SK-N-SH (cell line): ENCODE results near the gene CLDN14. TPM values are rescaled to one million over a fixed set of nuclear protein-coding genes. Genes with fewer than 3 reads are reported as not detected.

ENCODE experiments used
- CTCF ChIA-PET: fragments of 300-600, 350-600 bp; formaldehyde crosslinking; extraction: SDS; loops from one replicate; lab custom pipeline; 2021; lab: Yijun Ruan, JAX
- POLR2A ChIA-PET: fragments of 350-600 bp; sonication (Branson Sonifier 250); formaldehyde crosslinking; extraction: SDS; loops from one replicate; lab custom pipeline; 2020; ENCODE audit warnings: antibody characterized with exemption, inconsistent platforms; lab: Yijun Ruan, JAX
- DNase-seq: peaks from one replicate; pipeline ENCODE4 v3.0.0; 2012
- H2AFZ ChIP-seq: fragments of 200-600 bp; sonication (generic); 2 replicates; pipeline ENCODE4 v1.8.1; 2016; ENCODE audit warnings: antibody characterized with exemption, mild to moderate bottlenecking, low read depth
- H3F3A ChIP-seq: fragments of 200-600 bp; sonication (generic); replicated peaks from 2 replicates; pipeline ENCODE3; 2016; ENCODE audit warnings: antibody characterized with exemption, mild to moderate bottlenecking; ENCODE audit not compliant: insufficient read depth
- H3K27ac ChIP-seq, 2 experiments: fragments of 200-500 bp in 1 of 2; fragments of 200-600 bp in 1 of 2; sonication (Bioruptor generic) in 1 of 2; sonication (generic), shearing (Covaris generic) in 1 of 2; 2 replicates each; pipeline versions ENCODE4 v1.5.1 to v1.6.1; 2014 to 2016; ENCODE audit warnings: low read depth in 2 of 2, inconsistent platforms in 1 of 2, low read length in 1 of 2, mild to moderate bottlenecking in 1 of 2, mixed read lengths in 1 of 2
- H3K27me3 ChIP-seq: fragments of 200-600 bp; sonication (generic), shearing (Covaris generic); 2 replicates; pipeline ENCODE4 v1.6.1; 2016; ENCODE audit warnings: mixed run types; ENCODE audit not compliant: insufficient read depth
- H3K36me3 ChIP-seq, 2 experiments: fragments of 200-500 bp in 1 of 2; fragments of 200-600 bp in 1 of 2; sonication (Bioruptor generic) in 1 of 2; sonication (generic) in 1 of 2; replicated peaks in 1 of 2; 2 replicates each; pipeline versions ENCODE3 to v1.5.1; 2014 to 2016; ENCODE audit warnings: low read length in 1 of 2, mild to moderate bottlenecking in 1 of 2; ENCODE audit not compliant: insufficient read depth in 2 of 2, control insufficient read depth in 1 of 2
- H3K4me1 ChIP-seq, 2 experiments: fragments of 200-500 bp in 1 of 2; fragments of 200-600 bp in 1 of 2; sonication (Bioruptor generic) in 1 of 2; sonication (generic), shearing (Covaris generic) in 1 of 2; 2 replicates each; pipeline versions ENCODE4 v1.5.1 to v1.6.1; 2014 to 2016; ENCODE audit warnings: low read depth in 1 of 2, low read length in 1 of 2, mixed run types in 1 of 2; ENCODE audit not compliant: insufficient read depth in 2 of 2, control insufficient read depth in 1 of 2
- H3K4me2 ChIP-seq: fragments of 200-600 bp; sonication (generic), shearing (Covaris generic); 2 replicates; pipeline ENCODE4 v1.6.1; 2017; ENCODE audit warnings: mixed run types
- H3K4me3 ChIP-seq, 2 experiments: fragments of 200-500 bp in 1 of 2; fragments of 200-600 bp in 1 of 2; sonication (Bioruptor generic) in 1 of 2; sonication (generic), shearing (Covaris generic) in 1 of 2; 2 replicates each; pipeline versions ENCODE4 v1.5.1 to v1.8.1; 2014 to 2016; ENCODE audit warnings: low read depth in 2 of 2, inconsistent platforms in 1 of 2, low read length in 1 of 2, mild to moderate bottlenecking in 1 of 2, mixed read lengths in 1 of 2, moderate library complexity in 1 of 2
- H3K79me2 ChIP-seq: fragments of 200-600 bp; sonication (generic); 2 replicates; pipeline ENCODE4 v1.8.1; 2017; ENCODE audit warnings: mild to moderate bottlenecking; ENCODE audit not compliant: insufficient read depth
- H3K9ac ChIP-seq: fragments of 200-600 bp; sonication (generic); 2 replicates; pipeline ENCODE4 v1.6.1; 2017; ENCODE audit warnings: mixed run types
- H3K9me2 ChIP-seq: fragments of 200-600 bp; sonication (generic); 2 replicates; pipeline ENCODE4 v1.6.1; 2017; ENCODE audit warnings: mixed run types
- H3K9me3 ChIP-seq: fragments of 200-600 bp; sonication (generic); 2 replicates; pipeline ENCODE4 v1.6.1; 2017; ENCODE audit warnings: mixed run types, mild to moderate bottlenecking, moderate library complexity
- H4K20me1 ChIP-seq: fragments of 200-600 bp; sonication (generic); 2 replicates; pipeline ENCODE4 v1.6.1; 2017; ENCODE audit warnings: mild to moderate bottlenecking, mixed run types; ENCODE audit not compliant: insufficient read depth
- EP300 ChIP-seq, 2 experiments: IDR thresholded peaks; 2 replicates each; pipeline versions ENCODE4 v1.4.0 to v1.6.1; 2012; ENCODE audit warnings: borderline replicate concordance in 1 of 2, low read depth in 1 of 2, low read length in 1 of 2
- FOSL2 ChIP-seq: IDR thresholded peaks from 2 replicates; pipeline ENCODE4 v1.4.0; 2012; ENCODE audit warnings: low read depth, mild to moderate bottlenecking, moderate library complexity, borderline replicate concordance
- FOXJ3 ChIP-seq: sonication (generic); formaldehyde crosslinking; IDR thresholded peaks from 2 replicates; pipeline ENCODE4 v1.5.1; 2020; ENCODE audit warnings: mild to moderate bottlenecking, missing genetic modification reagents
- FOXM1 ChIP-seq: IDR thresholded peaks from 2 replicates; pipeline ENCODE4 v1.4.0; 2012; ENCODE audit warnings: low read depth, mild to moderate bottlenecking
- GABPA ChIP-seq: IDR thresholded peaks from 2 replicates; pipeline ENCODE4 v1.4.0; 2012; ENCODE audit warnings: low read depth, mild to moderate bottlenecking
- GATA2 ChIP-seq: sonication (generic); formaldehyde crosslinking; IDR thresholded peaks from 2 replicates; pipeline ENCODE4 v1.5.0; 2020; ENCODE audit warnings: mild to moderate bottlenecking, missing genetic modification reagents
- MXI1 ChIP-seq: IDR thresholded peaks from 2 replicates; pipeline ENCODE4 v1.6.1; 2012; ENCODE audit warnings: mild to moderate bottlenecking, low read depth, low read length, improper control_type of control experiment
- POLR2AphosphoS5 ChIP-seq: IDR thresholded peaks from 2 replicates; pipeline ENCODE4 v1.6.1; 2012; ENCODE audit warnings: low read depth, low read length
- RCOR1 ChIP-seq: fragments of 150-350 bp; IDR thresholded peaks from 2 replicates; pipeline ENCODE4 v1.6.1; 2017; ENCODE audit warnings: antibody characterized with exemption, low read length
- SMC3 ChIP-seq: IDR thresholded peaks from 2 replicates; pipeline ENCODE4 v1.6.1; 2012; ENCODE audit warnings: low read depth, low read length, improper control_type of control experiment
- TAF1 ChIP-seq: IDR thresholded peaks from 2 replicates; pipeline ENCODE4 v1.6.1; 2012; ENCODE audit warnings: low read depth, mild to moderate bottlenecking, low read length, moderate library complexity, borderline replicate concordance
- TEAD4 ChIP-seq: IDR thresholded peaks from 2 replicates; pipeline ENCODE4 v1.4.0; 2012; ENCODE audit warnings: mild to moderate bottlenecking, borderline replicate concordance; ENCODE audit not compliant: insufficient read depth
- ZBTB33 ChIP-seq: IDR thresholded peaks from 2 replicates; pipeline ENCODE4 v1.4.0; 2012; ENCODE audit warnings: low read depth, borderline replicate concordance
- WGBS: methylation state at CpG from one replicate; pipeline ENCODE4 v1.1.6; 2017; ENCODE audit warnings: low lambda C conversion rate; 5-methylcytosine and 5-hydroxymethylcytosine counted together
- polyA plus RNA-seq, 3 experiments: library from polyadenylated mRNA; depleted of rRNA; stranded (reverse); fragments of >200 nt; gene quantifications; 2 replicates each; pipeline ENCODE4 v1.2.3, GENCODE V29; 2012
- TF ChIP-seq, protein P1 (sequence below): IDR thresholded peaks from 2 replicates; pipeline ENCODE4; 2012
- TF ChIP-seq, protein P2 (sequence below): IDR thresholded peaks from 2 replicates; pipeline ENCODE4 v1.6.1; 2012; ENCODE audit warnings: mild to moderate bottlenecking, low read depth, low read length, moderate library complexity

CLDN14 gene
- polyA plus RNA-seq, 1 of the 3 experiments (the other 2 are of a cell fraction), result not detected

GRCh38 chr21:36489776-36490165 is 9.8 kb upstream of the CLDN14 start:
- H2AFZ ChIP-seq, result no peak overlapping the region
- WGBS, result 91% methylated on average over 7 of the region's 7 CpGs

More at GRCh38 chr21:36489776-36490165, 9.8 kb upstream of the CLDN14 start:
- H3K27ac ChIP-seq, result no peak overlapping the region
- no peaks in the 10 kb centered on the region for H3K9me2 ChIP-seq
- TF ChIP-seq GABPA (no peak), FOXM1 (no peak), POLR2AphosphoS5 (no peak), RCOR1 (no peak), EP300 (IDR thresholded peaks at IDR 0.05; ENCODE audit: borderline replicate concordance in 1 of 2, low read depth in 1 of 2, low read length in 1 of 2) (no peak), FOSL2 (no peak), ZBTB33 (no peak), MXI1 (no peak), TAF1 (no peak), TEAD4 (no peak), SMC3 (no peak), FOXJ3 (CRISPR knock-in tag) (no peak), GATA2 (CRISPR knock-in tag) (no peak)
- TF ChIP-seq, protein P1, sequence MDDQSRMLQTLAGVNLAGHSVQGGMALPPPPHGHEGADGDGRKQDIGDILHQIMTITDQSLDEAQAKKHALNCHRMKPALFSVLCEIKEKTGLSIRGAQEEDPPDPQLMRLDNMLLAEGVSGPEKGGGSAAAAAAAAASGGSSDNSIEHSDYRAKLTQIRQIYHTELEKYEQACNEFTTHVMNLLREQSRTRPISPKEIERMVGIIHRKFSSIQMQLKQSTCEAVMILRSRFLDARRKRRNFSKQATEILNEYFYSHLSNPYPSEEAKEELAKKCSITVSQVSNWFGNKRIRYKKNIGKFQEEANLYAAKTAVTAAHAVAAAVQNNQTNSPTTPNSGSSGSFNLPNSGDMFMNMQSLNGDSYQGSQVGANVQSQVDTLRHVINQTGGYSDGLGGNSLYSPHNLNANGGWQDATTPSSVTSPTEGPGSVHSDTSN, result no peak
- TF ChIP-seq, protein P2, sequence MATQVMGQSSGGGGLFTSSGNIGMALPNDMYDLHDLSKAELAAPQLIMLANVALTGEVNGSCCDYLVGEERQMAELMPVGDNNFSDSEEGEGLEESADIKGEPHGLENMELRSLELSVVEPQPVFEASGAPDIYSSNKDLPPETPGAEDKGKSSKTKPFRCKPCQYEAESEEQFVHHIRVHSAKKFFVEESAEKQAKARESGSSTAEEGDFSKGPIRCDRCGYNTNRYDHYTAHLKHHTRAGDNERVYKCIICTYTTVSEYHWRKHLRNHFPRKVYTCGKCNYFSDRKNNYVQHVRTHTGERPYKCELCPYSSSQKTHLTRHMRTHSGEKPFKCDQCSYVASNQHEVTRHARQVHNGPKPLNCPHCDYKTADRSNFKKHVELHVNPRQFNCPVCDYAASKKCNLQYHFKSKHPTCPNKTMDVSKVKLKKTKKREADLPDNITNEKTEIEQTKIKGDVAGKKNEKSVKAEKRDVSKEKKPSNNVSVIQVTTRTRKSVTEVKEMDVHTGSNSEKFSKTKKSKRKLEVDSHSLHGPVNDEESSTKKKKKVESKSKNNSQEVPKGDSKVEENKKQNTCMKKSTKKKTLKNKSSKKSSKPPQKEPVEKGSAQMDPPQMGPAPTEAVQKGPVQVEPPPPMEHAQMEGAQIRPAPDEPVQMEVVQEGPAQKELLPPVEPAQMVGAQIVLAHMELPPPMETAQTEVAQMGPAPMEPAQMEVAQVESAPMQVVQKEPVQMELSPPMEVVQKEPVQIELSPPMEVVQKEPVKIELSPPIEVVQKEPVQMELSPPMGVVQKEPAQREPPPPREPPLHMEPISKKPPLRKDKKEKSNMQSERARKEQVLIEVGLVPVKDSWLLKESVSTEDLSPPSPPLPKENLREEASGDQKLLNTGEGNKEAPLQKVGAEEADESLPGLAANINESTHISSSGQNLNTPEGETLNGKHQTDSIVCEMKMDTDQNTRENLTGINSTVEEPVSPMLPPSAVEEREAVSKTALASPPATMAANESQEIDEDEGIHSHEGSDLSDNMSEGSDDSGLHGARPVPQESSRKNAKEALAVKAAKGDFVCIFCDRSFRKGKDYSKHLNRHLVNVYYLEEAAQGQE, result no peak
- no peak overlapping the region for H3K9ac ChIP-seq
- no peaks in the 10 kb centered on the region for H4K20me1 ChIP-seq
- no peaks in the 10 kb centered on the region for H3K79me2 ChIP-seq
- CTCF ChIA-PET, result interaction anchor here (4.8 kb wide), 1 partner anchor 15 kb away, joined by 28 read pairs; no protein-coding TSS in a partner anchor
- DNase-seq, result no peak
- H3K27me3 ChIP-seq, result no peaks in the 10 kb centered on the region
- H3K36me3 ChIP-seq, result no peaks in the 10 kb centered on the region
- no peaks in the 10 kb centered on the region for H3K9me3 ChIP-seq
- no peak overlapping the region for H3K4me3 ChIP-seq
- H3F3A ChIP-seq, result no peaks in the 10 kb centered on the region
- peaks cover 0 to 5% of the 10 kb centered on the region in 2 experiments; a peak in 1 of 4 replicates for H3K4me1 ChIP-seq
- no peak overlapping the region for H3K4me2 ChIP-seq
- POLR2A ChIA-PET, result no interaction called here
